Psoas muscle (tissue), 8 donors: ENCODE measurements around the gene AATF. TPM values are rescaled to one million over a fixed set of nuclear protein-coding genes. Genes with fewer than 3 reads are reported as not detected.

ENCODE experiments used
- ATAC-seq, 4 donors: fragments of 200-7000 bp; cut with Tn5 transposase; one replicate each; pipeline ENCODE4 v1.9.1; 2020; ENCODE audit warnings: moderate library complexity in 3 of 4, mild to moderate bottlenecking in 2 of 4
- DNase-seq, 2 donors: peaks; one replicate each; pipeline ENCODE4 v3.0.0-alpha.2; 2020
- H3K27ac ChIP-seq: fragments of 200-600 bp; one replicate; pipeline ENCODE4 v1.8.0; 2022
- H3K27me3 ChIP-seq, 3 donors: fragments of 200-600 bp in 1 of 3; one replicate each; pipeline versions ENCODE4 v1.6.1 to v1.8.0; 2013 to 2022; ENCODE audit warnings: low read length in 2 of 3, mild to moderate bottlenecking in 2 of 3, moderate library complexity in 1 of 3; ENCODE audit not compliant: insufficient read depth in 3 of 3
- H3K36me3 ChIP-seq, 2 donors: fragments of 200-600 bp in 1 of 2; one replicate each; pipeline versions ENCODE4 v1.6.1 to v1.8.0; 2013 to 2022; ENCODE audit warnings: low read depth in 1 of 2, mild to moderate bottlenecking in 1 of 2, moderate library complexity in 1 of 2; ENCODE audit not compliant: insufficient read depth in 1 of 2
- H3K4me1 ChIP-seq: fragments of 200-600 bp; one replicate; pipeline ENCODE4 v1.8.0; 2022
- H3K4me3 ChIP-seq: fragments of 200-600 bp; one replicate; pipeline ENCODE4 v1.8.0; 2022; ENCODE audit warnings: mild to moderate bottlenecking
- H3K9me3 ChIP-seq: fragments of 200-600 bp; one replicate; pipeline ENCODE4 v1.8.0; 2022
- CTCF ChIP-seq: fragments of 200-600 bp; IDR thresholded peaks from one replicate; pipeline ENCODE4 v1.8.0; 2022; ENCODE audit warnings: antibody characterized with exemption
- WGBS, 3 donors: extraction: QIAGEN DNeasy Blood & Tissue Kit; methylation state at CpG; one replicate each; pipeline versions ENCODE4 v1.1.6 to v1.1.7; 2013; 5-methylcytosine and 5-hydroxymethylcytosine counted together
- intact Hi-C, 2 donors: fragments of 100-400 bp; cut with DNase I; formaldehyde crosslinking; loops; one replicate each; pipeline versions ENCODE4 v1.11.0 to v1.14.2; 2022
- polyA plus RNA-seq, 3 donors: library from polyadenylated mRNA; stranded (reverse); fragments of 200-250 nt; gene quantifications; one replicate each; pipeline ENCODE4 v1.2.3, GENCODE V29; 2013
- total RNA-seq, 4 donors: library from RNA; stranded (reverse); fragmentation: NEBNext Ultra II Directional in 2 of 4; extraction: Animal tissue kit (Norgen Biotek cat#: 25700) in 2 of 4; gene quantifications; one replicate each; pipeline versions ENCODE4 v1.2.1 to v1.2.4, GENCODE V29; 2021 to 2023
- donor health status: healthy with polysubstance abuse.
- donor health status: DM: no; HTN: no; CAD: no; lungs with moderate emphysema.
- donor health status: Bipolar disorder and iron deficiency.
- donor health status: healthy.
- donor health status: DM: yes; HTN: yes; CAD: no.
- donor health status: DM: no; HTN: no; CAD: no.
- donor health status: DM: no; HTN: no; CAD: no.
- donor health status: DM: yes; HTN: yes; CAD: no.

AATF gene
- total and polyA plus RNA-seq, 7 donors: 23.5 to 54.8 (median 40.6) TPM

GRCh38 chr17:37064206-37064605 lies 115.5 kb downstream of the AATF start:
- ATAC-seq (no peak), DNase-seq (no peak)
- TF ChIP-seq CTCF: no peak
- Histone ChIP-seq H3K4me1 (peaks cover 4% of the 10 kb centered on the region), H3K4me3 (no peak overlapping the region), H3K36me3 (no peaks in the 10 kb centered on the region), H3K9me3 (no peaks in the 10 kb centered on the region), H3K27ac (no peak overlapping the region), H3K27me3 (peaks cover 0 to 3% (median 0%) of the 10 kb centered on the region in 3 donors)
- intact Hi-C loops: loop anchor here in 1 of 2 donors (10.0 kb wide), 1 partner anchor 61 kb away; no protein-coding TSS in a partner anchor
- WGBS, 3 donors: 21 to 32% (median 26%) methylated on average over 11 of the region's 11 CpGs

GRCh38 chr17:37064956-37065355 lies 116.2 kb downstream of the AATF start:
- intact Hi-C loops: loop anchor here in 1 of 2 donors (10.0 kb wide), 1 partner anchor 60 kb away; no protein-coding TSS in a partner anchor
- TF ChIP-seq CTCF: no peak
- no peak overlapping the region for H3K4me3 ChIP-seq
- peaks cover 4% of the 10 kb centered on the region for H3K4me1 ChIP-seq
- H3K9me3 ChIP-seq: no peaks in the 10 kb centered on the region
- H3K36me3 ChIP-seq: no peaks in the 10 kb centered on the region
- DNase-seq (no peak), ATAC-seq (no peak)
- WGBS, 3 donors: 89 to 92% (median 90%) methylated on average over 8 of the region's 8 CpGs
- no peak overlapping the region for H3K27ac ChIP-seq
- H3K27me3 ChIP-seq: peaks cover 0 to 3% (median 0%) of the 10 kb centered on the region in 3 donors

- Histone ChIP-seq H3K27me3 (peaks cover 0 to 3% (median 0%) of the 10 kb centered on the region in 3 donors), H3K4me3 (no peak overlapping the region), H3K9me3 (no peaks in the 10 kb centered on the region), H3K36me3 (no peaks in the 10 kb centered on the region), H3K4me1 (peaks cover 4% of the 10 kb centered on the region), H3K27ac (no peak overlapping the region)
- WGBS, 3 donors: 62 to 76% (median 66%) methylated on average over 23 of the region's 23 CpGs
- intact Hi-C loops: loop anchor here in 1 of 2 donors (10.0 kb wide), 1 partner anchor 59 kb away; no protein-coding TSS in a partner anchor
- TF ChIP-seq CTCF: no peak
- DNase-seq: no peak
- ATAC-seq: no peak
Observed at GRCh38 chr17:37065486-37066321, 117.0 kb downstream of the AATF start.

- Histone ChIP-seq H3K27me3 (peaks cover 0 to 3% (median 0%) of the 10 kb centered on the region in 3 donors), H3K27ac (no peak overlapping the region), H3K9me3 (no peaks in the 10 kb centered on the region), H3K4me1 (peaks cover 4% of the 10 kb centered on the region), H3K36me3 (no peaks in the 10 kb centered on the region), H3K4me3 (no peak overlapping the region)
- no peak for TF ChIP-seq CTCF
- ATAC-seq (no peak), DNase-seq (no peak)
- WGBS, 3 donors: 70 to 78% (median 76%) methylated on average over 24 to 25 of the region's 25 CpGs
- intact Hi-C loops: loop anchor here in 1 of 2 donors (10.0 kb wide), 1 partner anchor 58 kb away; no protein-coding TSS in a partner anchor
Observed at GRCh38 chr17:37066322-37067255, 117.8 kb downstream of the AATF start.
